ENCODE measurements around the gene P3R3URF. TPM values are rescaled to one million over a fixed set of nuclear protein-coding genes. Genes with fewer than 3 reads are reported as not detected.

The P3R3URF gene
- total RNA-seq, 4 donors from 2014 or later, result not detected

GRCh38 chr1:46152016-46152415 lies 24.3 kb downstream of the P3R3URF start:
- Histone ChIP-seq H3K9me3 (no peaks in the 10 kb centered on the region), H3K36me3 (no peaks in the 10 kb centered on the region), H3K4me3 (no peak overlapping the region), H3K4me1 (no peaks in the 10 kb centered on the region), H3K27me3 (no peaks in the 10 kb centered on the region), H3K27ac (no peak overlapping the region)
- DNase-seq, result no peak
- TF ChIP-seq CTCF (IDR thresholded peaks at IDR 0.05) (no peak), POLR2A (IDR thresholded peaks at IDR 0.05) (no peak)

DNA sequence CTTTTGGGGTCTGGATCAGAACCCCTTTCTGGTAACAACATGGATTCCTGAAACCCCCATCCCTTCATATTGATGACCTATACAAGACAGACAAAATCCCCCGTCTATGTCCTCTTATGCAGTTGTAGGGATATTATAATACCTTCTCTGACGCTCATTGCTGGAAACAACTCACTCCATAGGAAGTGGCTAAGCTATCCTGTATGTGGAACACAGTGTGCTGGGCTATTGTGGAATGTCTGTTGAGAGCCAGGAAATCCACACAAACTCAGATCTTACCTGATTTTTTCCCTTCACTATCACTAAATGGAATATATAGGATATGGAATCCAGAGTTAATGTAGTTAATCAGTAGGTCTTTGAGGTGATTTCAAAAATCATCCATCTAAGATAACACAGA lies 26.2 kb downstream of the P3R3URF start:
- no peaks in the 10 kb centered on the region for H3K9me3 ChIP-seq
- H3K4me3 ChIP-seq, result no peak overlapping the region
- TF ChIP-seq CTCF (IDR thresholded peaks at IDR 0.05) (no peak), POLR2A (IDR thresholded peaks at IDR 0.05) (no peak)
- DNase-seq, result no peak
- H3K36me3 ChIP-seq, result no peaks in the 10 kb centered on the region
- H3K27ac ChIP-seq, result peak overlapping the region in 1 of 4 donors; percentile 5
- H3K27me3 ChIP-seq, result no peaks in the 10 kb centered on the region
- H3K4me1 ChIP-seq, result no peaks in the 10 kb centered on the region

GRCh38 chr1:46148318-46148717 lies 28.0 kb downstream of the P3R3URF start:
- Histone ChIP-seq H3K4me3 (no peak overlapping the region), H3K36me3 (no peaks in the 10 kb centered on the region)

GRCh38 chr1:46137916-46138315 lies 38.4 kb downstream of the P3R3URF start:
- Histone ChIP-seq H3K27ac (peak overlapping the region in 1 of 4 donors; percentile 32), H3K4me1 (peaks cover 0 to 10% (median 0%) of the 10 kb centered on the region in 4 donors), H3K27me3 (no peaks in the 10 kb centered on the region), H3K9me3 (no peaks in the 10 kb centered on the region), H3K4me3 (peak overlapping the region in 1 of 4 donors; percentile 4), H3K36me3 (no peaks in the 10 kb centered on the region)
- TF ChIP-seq CTCF (IDR thresholded peaks at IDR 0.05) (no peak), POLR2A (IDR thresholded peaks at IDR 0.05) (no peak)
- DNase-seq, result no peak

More at GRCh38 chr1:46148318-46148717, 28.0 kb downstream of the P3R3URF start:
- Histone ChIP-seq H3K27me3 (no peaks in the 10 kb centered on the region), H3K4me1 (no peaks in the 10 kb centered on the region), H3K9me3 (no peaks in the 10 kb centered on the region), H3K27ac (no peak overlapping the region)
- no peak for DNase-seq
- TF ChIP-seq POLR2A (IDR thresholded peaks at IDR 0.05) (no peak), CTCF (IDR thresholded peaks at IDR 0.05) (no peak)

DNA sequence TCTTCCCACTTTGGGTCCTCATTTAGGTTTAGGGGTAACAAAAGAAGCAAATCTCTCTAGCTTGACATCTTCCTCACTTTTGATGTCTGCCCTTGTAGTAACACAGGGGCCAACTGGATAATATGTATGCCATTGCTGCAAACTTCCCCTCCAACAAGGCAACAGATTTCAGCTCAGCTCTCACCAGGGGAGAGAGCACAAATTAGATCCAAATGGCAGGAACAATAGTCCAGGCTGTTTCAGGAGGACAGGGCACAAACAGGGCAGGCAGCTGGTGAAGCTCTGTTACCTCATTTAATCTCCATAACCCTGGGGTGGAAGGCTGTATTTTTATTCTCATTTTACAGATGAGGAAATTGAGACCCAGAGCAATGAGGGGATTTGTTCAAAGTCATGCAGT lies 39.6 kb downstream of the P3R3URF start:
- no peak overlapping the region for H3K27ac ChIP-seq
- TF ChIP-seq POLR2A (IDR thresholded peaks at IDR 0.05), result no peak
- no peaks in the 10 kb centered on the region for H3K36me3 ChIP-seq
- H3K9me3 ChIP-seq, result no peaks in the 10 kb centered on the region
- no peak for DNase-seq
- H3K4me3 ChIP-seq, result no peak overlapping the region
- peaks cover 0 to 10% (median under 1%) of the 10 kb centered on the region in 4 donors for H3K4me1 ChIP-seq
- H3K27me3 ChIP-seq, result no peaks in the 10 kb centered on the region

- H3K36me3 ChIP-seq, result no peaks in the 10 kb centered on the region
- no peak for TF ChIP-seq POLR2A (IDR thresholded peaks at IDR 0.05)
- TF ChIP-seq CTCF (IDR thresholded peaks at IDR 0.05), result no peak
- no peak overlapping the region for H3K4me3 ChIP-seq
- peak overlapping the region in 2 of 4 donors; percentile 21 to 96 for H3K27ac ChIP-seq
- peaks cover 0 to 10% (median 2%) of the 10 kb centered on the region in 4 donors for H3K4me1 ChIP-seq
- H3K9me3 ChIP-seq, result no peaks in the 10 kb centered on the region
- H3K27me3 ChIP-seq, result no peaks in the 10 kb centered on the region
- no peak for DNase-seq
Observed at GRCh38 chr1:46134660-46135331, 41.5 kb downstream of the P3R3URF start.

Data from Peyer's patch (tissue), 4 donors.